ENCODE data around the gene MIER2.

- no peak for TF ChIP-seq EP300 (IDR thresholded peaks at IDR 0.05)
- TF ChIP-seq, protein P1, sequence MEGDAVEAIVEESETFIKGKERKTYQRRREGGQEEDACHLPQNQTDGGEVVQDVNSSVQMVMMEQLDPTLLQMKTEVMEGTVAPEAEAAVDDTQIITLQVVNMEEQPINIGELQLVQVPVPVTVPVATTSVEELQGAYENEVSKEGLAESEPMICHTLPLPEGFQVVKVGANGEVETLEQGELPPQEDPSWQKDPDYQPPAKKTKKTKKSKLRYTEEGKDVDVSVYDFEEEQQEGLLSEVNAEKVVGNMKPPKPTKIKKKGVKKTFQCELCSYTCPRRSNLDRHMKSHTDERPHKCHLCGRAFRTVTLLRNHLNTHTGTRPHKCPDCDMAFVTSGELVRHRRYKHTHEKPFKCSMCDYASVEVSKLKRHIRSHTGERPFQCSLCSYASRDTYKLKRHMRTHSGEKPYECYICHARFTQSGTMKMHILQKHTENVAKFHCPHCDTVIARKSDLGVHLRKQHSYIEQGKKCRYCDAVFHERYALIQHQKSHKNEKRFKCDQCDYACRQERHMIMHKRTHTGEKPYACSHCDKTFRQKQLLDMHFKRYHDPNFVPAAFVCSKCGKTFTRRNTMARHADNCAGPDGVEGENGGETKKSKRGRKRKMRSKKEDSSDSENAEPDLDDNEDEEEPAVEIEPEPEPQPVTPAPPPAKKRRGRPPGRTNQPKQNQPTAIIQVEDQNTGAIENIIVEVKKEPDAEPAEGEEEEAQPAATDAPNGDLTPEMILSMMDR (IDR thresholded peaks at IDR 0.05): no peak
- no peak for TF ChIP-seq POLR2A (IDR thresholded peaks at IDR 0.05)
Observed at GRCh38 chr19:338421-338820, 6.2 kb downstream of the MIER2 start.

All from stomach (tissue), 4 donors.